ENCODE measurements around the gene TSFM. TPM values are rescaled to one million over a fixed set of nuclear protein-coding genes. Genes with fewer than 3 reads are reported as not detected.
A peak's percentile ranks its signal among the peaks of the same experiment; 100 is the strongest.

The TSFM gene
- total RNA-seq, 1 experiment from 2014 or later, result 53.2 TPM

DNA sequence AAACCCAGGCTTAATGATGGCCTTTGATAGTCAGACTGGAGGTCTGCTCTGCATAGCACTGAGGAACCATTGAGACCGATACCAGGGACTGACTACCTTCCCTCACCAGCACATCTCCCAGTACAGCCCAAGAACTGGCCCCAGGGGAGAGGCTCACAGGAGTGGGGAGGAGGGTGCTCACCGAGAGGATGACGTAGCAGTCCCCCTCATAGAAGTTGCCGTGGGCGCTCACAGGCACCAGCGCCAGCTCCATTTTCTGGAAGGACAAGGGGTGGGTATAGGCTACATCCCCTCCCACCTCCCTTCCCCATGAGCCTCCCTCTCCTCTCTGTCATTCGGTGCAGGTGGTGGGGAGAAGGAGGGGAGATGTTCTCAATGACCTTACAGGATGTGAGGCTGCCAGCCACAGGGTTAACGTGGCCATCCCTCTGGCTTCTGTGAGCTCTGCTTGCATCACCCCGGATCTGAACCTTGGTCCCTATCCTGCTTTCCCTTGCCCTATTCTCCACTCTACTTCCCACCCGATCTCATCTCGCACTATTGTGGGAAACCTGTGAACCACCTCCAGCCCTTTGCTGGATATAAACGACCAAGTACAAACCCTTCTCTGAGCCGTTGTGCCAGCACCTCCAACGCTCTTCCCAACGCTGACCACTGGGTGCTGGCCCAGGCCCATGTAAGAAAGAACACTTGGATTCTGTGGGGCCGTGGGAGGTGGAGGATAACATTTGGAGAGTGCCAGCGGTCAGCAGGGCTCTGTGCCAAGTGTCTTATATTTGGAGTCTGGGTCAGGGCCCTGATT is 31.6 kb downstream of the TSFM start:
- Histone ChIP-seq H3K36me3 (ENCODE audit: control insufficient read depth in 1 of 2, insufficient read depth in 2 of 2, low read length in 2 of 2) (no peaks in the 10 kb centered on the region), H3K27me3 (ENCODE audit: insufficient read depth, low read length) (no peaks in the 10 kb centered on the region), H2AFZ (ENCODE audit: low read depth, low read length, poor library complexity, severe bottlenecking) (no peak overlapping the region), H3K4me3 (replicated peaks in 1 of 2; ENCODE audit: low read depth in 1 of 2, low read length in 2 of 2) (no peak overlapping the region), H3K79me2 (ENCODE audit: insufficient read depth, low read length) (no peaks in the 10 kb centered on the region), H3K9ac (ENCODE audit: low read length) (no peak overlapping the region), H3K27ac (ENCODE audit: low read depth, low read length) (no peak overlapping the region), H3K4me2 (ENCODE audit: low read length) (no peak overlapping the region), H3K9me3 (ENCODE audit: control insufficient read depth in 1 of 2, insufficient read depth in 1 of 2, low read depth in 1 of 2, low read length in 2 of 2) (no peaks in the 10 kb centered on the region), H3K4me1 (ENCODE audit: control insufficient read depth in 1 of 2, insufficient read depth in 2 of 2, low read length in 2 of 2) (peaks cover 0 to 13% of the 10 kb centered on the region in 2 experiments; a peak in 2 of 4 replicates), H3K9me2 (ENCODE audit: insufficient read depth) (no peaks in the 10 kb centered on the region), H4K20me1 (ENCODE audit: insufficient read depth) (no peaks in the 10 kb centered on the region)
- BruUV-seq (replicated peaks), result no TSS peak
- TF ChIP-seq, protein P1, sequence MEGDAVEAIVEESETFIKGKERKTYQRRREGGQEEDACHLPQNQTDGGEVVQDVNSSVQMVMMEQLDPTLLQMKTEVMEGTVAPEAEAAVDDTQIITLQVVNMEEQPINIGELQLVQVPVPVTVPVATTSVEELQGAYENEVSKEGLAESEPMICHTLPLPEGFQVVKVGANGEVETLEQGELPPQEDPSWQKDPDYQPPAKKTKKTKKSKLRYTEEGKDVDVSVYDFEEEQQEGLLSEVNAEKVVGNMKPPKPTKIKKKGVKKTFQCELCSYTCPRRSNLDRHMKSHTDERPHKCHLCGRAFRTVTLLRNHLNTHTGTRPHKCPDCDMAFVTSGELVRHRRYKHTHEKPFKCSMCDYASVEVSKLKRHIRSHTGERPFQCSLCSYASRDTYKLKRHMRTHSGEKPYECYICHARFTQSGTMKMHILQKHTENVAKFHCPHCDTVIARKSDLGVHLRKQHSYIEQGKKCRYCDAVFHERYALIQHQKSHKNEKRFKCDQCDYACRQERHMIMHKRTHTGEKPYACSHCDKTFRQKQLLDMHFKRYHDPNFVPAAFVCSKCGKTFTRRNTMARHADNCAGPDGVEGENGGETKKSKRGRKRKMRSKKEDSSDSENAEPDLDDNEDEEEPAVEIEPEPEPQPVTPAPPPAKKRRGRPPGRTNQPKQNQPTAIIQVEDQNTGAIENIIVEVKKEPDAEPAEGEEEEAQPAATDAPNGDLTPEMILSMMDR (IDR thresholded peaks at IDR 0.05 in 2 of 3, conservative IDR thresholded peaks at IDR 0.05 in 1 of 3; ENCODE audit: borderline replicate concordance in 1 of 3, insufficient read depth in 1 of 3, low read depth in 2 of 3, low read length in 2 of 3), result no peak
- TF ChIP-seq POLR2A (IDR thresholded peaks at IDR 0.05; ENCODE audit: borderline replicate concordance, extremely low read depth, insufficient read depth, insufficient read length), result no peak
- no peak for TF ChIP-seq YY1 (IDR thresholded peaks at IDR 0.05; ENCODE audit: extremely low read depth, insufficient replicate concordance, low read depth, low read length)
- no peak for DNase-seq (ENCODE audit: low read depth, low spot score)
- intact Hi-C loops (cut with micrococcal nuclease), result no loop called here
- ChIA-PET RAD21 (ENCODE audit: low non-redundant PET in 1 of 2, low total read pairs in 2 of 2, uncharacterized antibody in 2 of 2, unreplicated experiment in 2 of 2) (no interaction called here), CTCF (no interaction called here), POLR2A (no interaction called here)
- ATAC-seq, result no peak

DNA sequence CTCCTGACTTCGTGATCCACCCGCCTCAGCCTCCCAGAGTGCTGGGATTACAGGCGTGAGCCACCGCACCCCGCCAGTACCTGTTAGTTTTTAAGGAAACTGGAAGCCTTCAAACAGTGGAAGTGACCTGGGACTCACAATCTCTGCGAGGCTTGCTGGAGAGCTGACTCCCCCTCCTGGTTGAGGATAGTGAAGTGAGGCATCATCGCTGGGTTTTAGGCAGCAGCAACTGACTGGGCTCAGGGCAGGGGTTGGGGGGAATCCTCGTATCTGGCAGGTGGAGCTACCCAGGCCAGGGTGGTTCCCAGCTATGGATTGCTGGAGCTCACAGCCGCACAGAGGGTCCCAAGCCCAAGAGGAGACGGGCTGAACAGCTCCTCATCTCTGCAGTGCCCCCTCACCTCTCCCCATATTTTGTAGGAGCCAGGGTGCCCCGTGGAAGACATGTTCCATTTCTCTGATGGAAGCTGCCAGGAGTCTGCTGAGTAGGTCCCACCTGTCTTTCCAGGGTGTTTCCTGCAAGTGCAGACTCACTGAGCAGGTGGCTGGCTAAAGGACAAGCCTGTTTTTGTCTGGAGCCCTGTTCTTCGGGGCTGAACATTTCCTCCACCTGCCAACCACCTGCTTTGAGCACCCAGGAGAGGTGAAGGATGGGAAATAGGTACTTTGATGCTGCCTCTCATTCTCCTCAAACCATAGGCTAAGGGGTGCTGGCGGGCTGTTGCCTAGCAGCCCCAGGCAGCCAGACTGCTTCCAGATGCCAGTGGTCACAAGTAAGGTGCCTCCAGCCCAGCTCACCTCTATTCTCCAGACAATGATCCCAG is 32.8 kb downstream of the TSFM start:
- Histone ChIP-seq H3K9ac (ENCODE audit: low read length) (no peak overlapping the region), H3K36me3 (ENCODE audit: control insufficient read depth in 1 of 2, insufficient read depth in 2 of 2, low read length in 2 of 2) (no peaks in the 10 kb centered on the region), H3K4me3 (replicated peaks in 1 of 2; ENCODE audit: low read depth in 1 of 2, low read length in 2 of 2) (no peak overlapping the region), H3K9me2 (ENCODE audit: insufficient read depth) (no peaks in the 10 kb centered on the region), H3K4me1 (ENCODE audit: control insufficient read depth in 1 of 2, insufficient read depth in 2 of 2, low read length in 2 of 2) (peaks cover 0 to 8% of the 10 kb centered on the region in 2 experiments; a peak in 2 of 4 replicates), H4K20me1 (ENCODE audit: insufficient read depth) (no peaks in the 10 kb centered on the region), H3K79me2 (ENCODE audit: insufficient read depth, low read length) (no peaks in the 10 kb centered on the region), H3K27ac (ENCODE audit: low read depth, low read length) (no peak overlapping the region), H3K27me3 (ENCODE audit: insufficient read depth, low read length) (no peaks in the 10 kb centered on the region), H3K9me3 (ENCODE audit: control insufficient read depth in 1 of 2, insufficient read depth in 1 of 2, low read depth in 1 of 2, low read length in 2 of 2) (no peaks in the 10 kb centered on the region), H2AFZ (ENCODE audit: low read depth, low read length, poor library complexity, severe bottlenecking) (no peak overlapping the region), H3K4me2 (ENCODE audit: low read length) (no peak overlapping the region)
- TF ChIP-seq RAD21 (IDR thresholded peaks at IDR 0.05; ENCODE audit: low read depth), result peak; percentile 38; the same call in 1 of the 2 replicates
- no peak for TF ChIP-seq CEBPB (IDR thresholded peaks at IDR 0.05; ENCODE audit: low read depth)
- intact Hi-C loops (cut with micrococcal nuclease), result no loop called here
- DNase-seq (ENCODE audit: low read depth, low spot score), result no peak
- peak; percentile 54 for ATAC-seq
- ChIA-PET POLR2A (no interaction called here), RAD21 (ENCODE audit: low non-redundant PET in 1 of 2, low total read pairs in 2 of 2, uncharacterized antibody in 2 of 2, unreplicated experiment in 2 of 2) (no interaction called here), CTCF (interaction anchor here (1.2 kb wide), 2 partner anchors 13 to 17 kb away, joined by 3 to 4 read pairs; no protein-coding TSS in a partner anchor)
- BruUV-seq (replicated peaks), result no TSS peak
